ENCODE results near the gene EVA1A. TPM values are rescaled to one million over a fixed set of nuclear protein-coding genes. Genes with fewer than 3 reads are reported as not detected.

The EVA1A gene
- total and polyA plus RNA-seq, 2 of the 8 experiments (the other 6 are each of a cell fraction or from before 2014, with no cell fraction given), result 2.4 to 4.3 TPM

DNA sequence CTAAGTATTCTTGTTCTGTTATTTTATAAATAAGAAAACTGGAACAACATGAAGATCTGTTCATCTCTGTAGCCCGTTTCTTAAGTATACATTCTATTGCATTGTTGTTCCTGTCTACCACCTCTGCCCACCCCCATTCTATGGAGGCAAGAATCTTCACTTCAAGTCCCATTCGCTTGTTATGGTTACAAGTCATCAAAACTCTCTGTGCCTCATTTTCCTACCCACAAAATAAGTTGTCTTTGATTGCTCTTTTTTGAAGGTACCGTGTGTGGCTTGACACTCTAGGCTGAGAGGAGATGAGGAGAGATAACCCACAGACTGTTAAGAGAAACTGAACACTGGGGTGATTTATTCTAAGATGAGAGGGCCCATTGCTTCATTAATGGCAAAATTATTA, 2.9 kb upstream of the EVA1A start (continued):
- TF ChIP-seq, protein P1, sequence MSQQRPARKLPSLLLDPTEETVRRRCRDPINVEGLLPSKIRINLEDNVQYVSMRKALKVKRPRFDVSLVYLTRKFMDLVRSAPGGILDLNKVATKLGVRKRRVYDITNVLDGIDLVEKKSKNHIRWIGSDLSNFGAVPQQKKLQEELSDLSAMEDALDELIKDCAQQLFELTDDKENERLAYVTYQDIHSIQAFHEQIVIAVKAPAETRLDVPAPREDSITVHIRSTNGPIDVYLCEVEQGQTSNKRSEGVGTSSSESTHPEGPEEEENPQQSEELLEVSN (IDR thresholded peaks at IDR 0.05), result no peak
- TF ChIP-seq SIX5 (IDR thresholded peaks at IDR 0.05; ENCODE audit: low read depth, low read length) (no peak), RBBP5 (IDR thresholded peaks at IDR 0.05; ENCODE audit: borderline replicate concordance, low read depth, low read length) (no peak), CEBPB (IDR thresholded peaks at IDR 0.05; ENCODE audit: low read depth, low read length) (no peak), POLR2A (IDR thresholded peaks at IDR 0.05; ENCODE audit: control extremely low read depth in 1 of 2, low read depth in 2 of 2, low read length in 2 of 2) (no peak)
- TF ChIP-seq, protein P2, sequence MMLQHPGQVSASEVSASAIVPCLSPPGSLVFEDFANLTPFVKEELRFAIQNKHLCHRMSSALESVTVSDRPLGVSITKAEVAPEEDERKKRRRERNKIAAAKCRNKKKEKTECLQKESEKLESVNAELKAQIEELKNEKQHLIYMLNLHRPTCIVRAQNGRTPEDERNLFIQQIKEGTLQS (IDR thresholded peaks at IDR 0.05; ENCODE audit: insufficient read depth, low read depth, low read length), result no peak

Measured in H1 (cell line).